Chondrocyte (in vitro differentiated cells): ENCODE measurements around the gene MRM2. TPM values are rescaled to one million over a fixed set of nuclear protein-coding genes. Genes with fewer than 3 reads are reported as not detected.

Source experiments
- DNase-seq: peaks from one replicate; pipeline ENCODE4 v3.0.0; 2021; ENCODE audit warnings: mixed read lengths, low spot score
- H3K27ac Mint-ChIP-seq: one replicate; pipeline ENCODE4 v1.8.0; 2021; ENCODE audit warnings: mild to moderate bottlenecking, moderate library complexity, mixed read lengths; ENCODE audit not compliant: unreplicated experiment
- H3K27me3 Mint-ChIP-seq: 2 replicates; pipeline ENCODE4 v1.8.0; 2021; ENCODE audit warnings: low read depth, mixed read lengths
- H3K36me3 Mint-ChIP-seq: 2 replicates; pipeline ENCODE4 v1.8.0; 2021; ENCODE audit warnings: low read depth, mixed read lengths
- H3K4me1 Mint-ChIP-seq: 2 replicates; pipeline ENCODE4 v1.8.0; 2021; ENCODE audit warnings: low read depth, mild to moderate bottlenecking, mixed read lengths
- H3K4me3 Mint-ChIP-seq: one replicate; pipeline ENCODE4 v1.8.0; 2021; ENCODE audit warnings: mild to moderate bottlenecking, moderate library complexity, mixed read lengths; ENCODE audit not compliant: unreplicated experiment
- H3K9me3 Mint-ChIP-seq: 2 replicates; pipeline ENCODE4 v1.8.0; 2021; ENCODE audit warnings: low read depth, mixed read lengths
- CTCF ChIP-seq: fragments of 200-600 bp; sonication (generic); IDR thresholded peaks from 2 replicates; pipeline ENCODE4 v1.5.0; 2021; ENCODE audit warnings: antibody characterized with exemption, mild to moderate bottlenecking, moderate library complexity
- total RNA-seq: library from RNA; stranded (reverse); gene quantifications from 3 replicates; pipeline ENCODE4 v1.2.1, GENCODE V29; 2021

Gene MRM2
- total RNA-seq, 1 donor from 2014 or later = 17.8 TPM

- H3K36me3 Mint-ChIP-seq = peaks cover 9% of the 10 kb centered on the region
- H3K27ac Mint-ChIP-seq = no peak overlapping the region
- peaks cover 21% of the 10 kb centered on the region for H3K4me1 Mint-ChIP-seq
- TF ChIP-seq CTCF = no peak
- no peaks in the 10 kb centered on the region for H3K27me3 Mint-ChIP-seq
- no peak overlapping the region for H3K4me3 Mint-ChIP-seq
- DNase-seq = no peak
- H3K9me3 Mint-ChIP-seq = no peaks in the 10 kb centered on the region
Observed at GRCh38 chr7:2251841-2252771, 10.1 kb upstream of the MRM2 start.

- H3K36me3 Mint-ChIP-seq = peaks cover 7% of the 10 kb centered on the region
- H3K4me3 Mint-ChIP-seq = no peak overlapping the region
- peaks cover 21% of the 10 kb centered on the region for H3K4me1 Mint-ChIP-seq
- no peak for TF ChIP-seq CTCF
- H3K27ac Mint-ChIP-seq = no peak overlapping the region
- H3K9me3 Mint-ChIP-seq = no peaks in the 10 kb centered on the region
- no peaks in the 10 kb centered on the region for H3K27me3 Mint-ChIP-seq
- no peak for DNase-seq
Observed at GRCh38 chr7:2251381-2251780, 9.4 kb upstream of the MRM2 start.

GRCh38 chr7:2249744-2250323, 7.8 kb upstream of the MRM2 start:
- TF ChIP-seq CTCF = no peak
- Mint-ChIP-seq H3K4me1 (peaks cover 23% of the 10 kb centered on the region), H3K9me3 (no peaks in the 10 kb centered on the region), H3K4me3 (no peak overlapping the region), H3K27me3 (no peaks in the 10 kb centered on the region), H3K36me3 (peaks cover 3% of the 10 kb centered on the region), H3K27ac (peak overlapping the region; percentile 98)
- no peak for DNase-seq

- Mint-ChIP-seq H3K27me3 (no peaks in the 10 kb centered on the region), H3K27ac (peak overlapping the region; percentile 98), H3K4me1 (peaks cover 23% of the 10 kb centered on the region), H3K36me3 (peaks cover 1% of the 10 kb centered on the region), H3K9me3 (no peaks in the 10 kb centered on the region), H3K4me3 (peak overlapping the region; percentile 57)
- DNase-seq = no peak
- peak; percentile 70 for TF ChIP-seq CTCF
Observed at GRCh38 chr7:2248984-2249694, 7.1 kb upstream of the MRM2 start.
